ENCODE measurements around the gene RNF26. TPM values are rescaled to one million over a fixed set of nuclear protein-coding genes. Genes with fewer than 3 reads are reported as not detected.

The RNF26 gene
- total and polyA plus RNA-seq, 2 experiments from 2014 or later = 15.8 to 46.9 TPM

GRCh38 chr11:119315131-119316015 lies 19.0 kb upstream of the RNF26 start:
- TF ChIP-seq EZH2 (IDR thresholded peaks at IDR 0.05; ENCODE audit: borderline replicate concordance) (no peak), EZH2phosphoT487 (IDR thresholded peaks at IDR 0.05; ENCODE audit: low read depth, severe bottlenecking, unreplicated experiment) (no peak), CTCF (IDR thresholded peaks at IDR 0.05; ENCODE audit: poor library complexity) (peak; percentile 3)
- Histone ChIP-seq H3K4me3 (peak overlapping the region; percentile 7), H3K9me3 (ENCODE audit: low read depth) (no peaks in the 10 kb centered on the region), H3K27me3 (peaks cover 42% of the 10 kb centered on the region), H2AFZ (no peak overlapping the region), H3K27ac (no peak overlapping the region), H4K20me1 (ENCODE audit: insufficient read depth, poor library complexity, severe bottlenecking) (no peaks in the 10 kb centered on the region), H3K4me2 (peak overlapping the region; percentile 96), H3K79me2 (no peaks in the 10 kb centered on the region), H3K4me1 (ENCODE audit: insufficient read depth) (peaks cover 21% of the 10 kb centered on the region), H3K36me3 (replicated peaks; ENCODE audit: insufficient read depth, low read depth) (no peaks in the 10 kb centered on the region), H3K9me2 (replicated peaks; ENCODE audit: insufficient read depth) (no peaks in the 10 kb centered on the region)
- WGBS (ENCODE audit: low lambda C conversion rate, missing lambda C conversion rate) = 16% methylated on average over 20 of the region's 29 CpGs
- DNase-seq (ENCODE audit: low spot score) = no peak

- Histone ChIP-seq H3K4me2 (peak overlapping the region; percentile 96), H3K27me3 (peaks cover 42% of the 10 kb centered on the region), H3K9me2 (replicated peaks; ENCODE audit: insufficient read depth) (no peaks in the 10 kb centered on the region), H3K79me2 (no peaks in the 10 kb centered on the region), H3K9me3 (ENCODE audit: low read depth) (no peaks in the 10 kb centered on the region), H3K36me3 (replicated peaks; ENCODE audit: insufficient read depth, low read depth) (no peaks in the 10 kb centered on the region), H3K27ac (peak overlapping the region; percentile 34), H3K4me1 (ENCODE audit: insufficient read depth) (peaks cover 23% of the 10 kb centered on the region), H3K4me3 (peak overlapping the region; percentile 67), H4K20me1 (ENCODE audit: insufficient read depth, poor library complexity, severe bottlenecking) (no peaks in the 10 kb centered on the region), H2AFZ (peak overlapping the region; percentile 52)
- no peak for TF ChIP-seq CTCF (IDR thresholded peaks at IDR 0.05; ENCODE audit: poor library complexity)
- TF ChIP-seq EZH2phosphoT487 (IDR thresholded peaks at IDR 0.05; ENCODE audit: low read depth, severe bottlenecking, unreplicated experiment) = no peak
- peak; percentile 39 for TF ChIP-seq EZH2 (IDR thresholded peaks at IDR 0.05; ENCODE audit: borderline replicate concordance)
- DNase-seq (ENCODE audit: low spot score) = no peak
- WGBS (ENCODE audit: low lambda C conversion rate, missing lambda C conversion rate) = 2% methylated on average over 44 of the region's 46 CpGs
Measured at GRCh38 chr11:119316016-119316728, 18.2 kb upstream of the RNF26 start.

- Histone ChIP-seq H2AFZ (peak within 1 kb of the TSS; percentile 52), H3K9me2 (replicated peaks; ENCODE audit: insufficient read depth) (no peaks in the 10 kb centered on the region), H3K27me3 (peaks cover 42% of the 10 kb centered on the region), H4K20me1 (ENCODE audit: insufficient read depth, poor library complexity, severe bottlenecking) (no peaks in the 10 kb centered on the region), H3K4me3 (peak within 1 kb of the TSS; percentile 67), H3K79me2 (no peaks in the 10 kb centered on the region), H3K27ac (peak within 1 kb of the TSS; percentile 34), H3K9me3 (ENCODE audit: low read depth) (no peaks in the 10 kb centered on the region), H3K36me3 (replicated peaks; ENCODE audit: insufficient read depth, low read depth) (no peaks in the 10 kb centered on the region), H3K4me2 (peak within 1 kb of the TSS; percentile 96), H3K4me1 (ENCODE audit: insufficient read depth) (peaks cover 31% of the 10 kb centered on the region)
- TF ChIP-seq EZH2phosphoT487 (IDR thresholded peaks at IDR 0.05; ENCODE audit: low read depth, severe bottlenecking, unreplicated experiment) = no peak
- DNase-seq (ENCODE audit: low spot score) = peak; percentile 65
- 4% methylated on average over 33 of the region's 74 CpGs for WGBS (ENCODE audit: low lambda C conversion rate, missing lambda C conversion rate)
Measured at GRCh38 chr11:119316729-119317591, 17.4 kb upstream of the RNF26 start, which contains the start of gene MCAM. MCAM (minus strand) TSS chr11:119317130; CDS start chr11:119317101, 29 bp downstream.

Measured in hepatocyte (in vitro differentiated cells).